GM18499 (cell line): Measurements from ENCODE around the gene FOCAD.
"Not testable (repeated sequence)": the region's sequence is repeated elsewhere in the genome, so short reads cannot be mapped to it uniquely, and the experiment has no call there.

Experiments used
- ATAC-seq: cut with Tn5 transposase; IDR thresholded peaks from one replicate; pipeline ENCODE4 v1.9.1; 2021; ENCODE audit warnings: moderate number of reproducible peaks; ENCODE audit not compliant: insufficient read depth, unreplicated experiment

The FOCAD gene

GRCh38 chr9:20684035-20684874 lies at the start of gene FOCAD:
FOCAD (plus strand) TSS chr9:20684259; CDS start chr9:20715354, 31,095 bp downstream.
- ATAC-seq = peak; percentile 90

GRCh38 chr9:20634895-20635294 lies 49.2 kb upstream of the FOCAD start:
- ATAC-seq = no peak

GRCh38 chr9:20636888-20637440 lies 47.1 kb upstream of the FOCAD start:
- ATAC-seq = no peak

GRCh38 chr9:20640331-20641187 lies 43.5 kb upstream of the FOCAD start:
- ATAC-seq = peak; percentile 81

- no peak for ATAC-seq
These were observed 42.0 kb upstream of the FOCAD start for GRCh38 chr9:20642045-20642444.

- ATAC-seq = no peak
These were observed 40.4 kb upstream of the FOCAD start for GRCh38 chr9:20643660-20644059.

GRCh38 chr9:20646656-20647055 lies 37.4 kb upstream of the FOCAD start:
- no peak for ATAC-seq

GRCh38 chr9:20649381-20649780 lies 34.7 kb upstream of the FOCAD start:
- ATAC-seq = no peak

GRCh38 chr9:20650313-20650712 lies 33.7 kb upstream of the FOCAD start:
- ATAC-seq = no peak

GRCh38 chr9:20650750-20651299 lies 33.2 kb upstream of the FOCAD start:
- no peak for ATAC-seq

- ATAC-seq = no peak
These were observed 32.1 kb upstream of the FOCAD start for GRCh38 chr9:20651939-20652338.

GRCh38 chr9:20658246-20658667 lies 25.8 kb upstream of the FOCAD start:
- not testable (repeated sequence) for ATAC-seq

GRCh38 chr9:20658677-20659473 lies 25.2 kb upstream of the FOCAD start:
- no peak for ATAC-seq

- no peak for ATAC-seq
These were observed 24.5 kb upstream of the FOCAD start for GRCh38 chr9:20659474-20659967.

- ATAC-seq = no peak
These were observed 21.9 kb upstream of the FOCAD start for GRCh38 chr9:20662156-20662555.

- ATAC-seq = no peak
These were observed 20.9 kb upstream of the FOCAD start for GRCh38 chr9:20663133-20663532.

GRCh38 chr9:20664501-20664900 lies 19.6 kb upstream of the FOCAD start:
- no peak for ATAC-seq

GRCh38 chr9:20670395-20670794 lies 13.7 kb upstream of the FOCAD start:
- ATAC-seq = no peak

- ATAC-seq = no peak
These were observed 12.4 kb upstream of the FOCAD start for GRCh38 chr9:20671635-20672034.

GRCh38 chr9:20673537-20673936 lies 10.5 kb upstream of the FOCAD start:
- ATAC-seq = not testable (repeated sequence)
